Ovary (tissue), 9 donors: ENCODE results near the gene BCOR. TPM values are rescaled to one million over a fixed set of nuclear protein-coding genes. Genes with fewer than 3 reads are reported as not detected.

Experiments
- DNase-seq, 5 donors: peaks; one replicate each; pipeline ENCODE4 v3.0.0-alpha.2; 2019 to 2020
- H3K27ac ChIP-seq, 2 donors: fragments of 200-600 bp; one replicate each; pipeline versions ENCODE4 v1.5.1 to v1.8.0; 2019 to 2022
- H3K27me3 ChIP-seq: fragments of 200-600 bp; one replicate; pipeline ENCODE4 v1.8.0; 2022
- H3K36me3 ChIP-seq: fragments of 200-600 bp; sonication (generic); one replicate; pipeline ENCODE4 v1.5.1; 2019
- H3K4me1 ChIP-seq: one replicate; pipeline ENCODE4 v1.8.1; 2013; ENCODE audit warnings: mild to moderate bottlenecking, moderate library complexity; ENCODE audit not compliant: insufficient read depth
- H3K4me3 ChIP-seq: fragments of 200-600 bp; sonication (generic); one replicate; pipeline ENCODE4 v1.5.1; 2017
- H3K9me3 ChIP-seq, 2 donors: fragments of 200-600 bp in 1 of 2; sonication (generic) in 1 of 2; one replicate each; pipeline versions ENCODE4 v1.5.1 to v1.8.1; 2013 to 2019; ENCODE audit warnings: mild to moderate bottlenecking in 1 of 2, moderate library complexity in 1 of 2
- EP300 ChIP-seq: sonication (generic); formaldehyde crosslinking; IDR thresholded peaks from one replicate; pipeline ENCODE4 v1.6.1; 2017; ENCODE audit warnings: antibody characterized with exemption
- POLR2A ChIP-seq: fragments of 450-650 bp; IDR thresholded peaks from one replicate; pipeline ENCODE4 v1.6.1; 2017; ENCODE audit warnings: antibody characterized with exemption, mild to moderate bottlenecking, moderate library complexity
- WGBS, 3 donors: extraction: QIAGEN DNeasy Blood & Tissue Kit in 1 of 3; methylation state at CpG; one replicate each; pipeline versions ENCODE4 v1.1.5 to v1.1.7; 2013 to 2017; 5-methylcytosine and 5-hydroxymethylcytosine counted together
- intact Hi-C, 4 donors: fragments of 100-400 bp; cut with DNase I; formaldehyde crosslinking; loops; one replicate each; pipeline versions ENCODE4 v1.11.0 to v1.15.1; 2022 to 2023
- polyA plus RNA-seq, 2 donors: library from polyadenylated mRNA; stranded (reverse); fragments of 200-250 nt in 1 of 2; fragments of 350-450 nt in 1 of 2; fragmentation: Illumina TruSeq in 1 of 2; extraction: RNeasy Lipid Tissue Mini Kit (QIAGEN cat#74804) in 1 of 2; gene quantifications; one replicate each; pipeline ENCODE4 v1.2.3, GENCODE V29; 2013 to 2014
- total RNA-seq, 7 donors: library from RNA; depleted of rRNA in 2 of 7; stranded (reverse); fragments of >200 nt in 2 of 7; fragmentation: NEBNext Ultra II Directional in 3 of 7; extraction: Animal tissue kit (Norgen Biotek cat#: 25700) in 3 of 7; gene quantifications; one replicate each; pipeline versions ENCODE4 v1.1.0 to v1.2.4, GENCODE V29; 2016 to 2023
- TF ChIP-seq, protein P1 (sequence below), 3 donors: fragments of 450-650 bp in 2 of 3; fragments of 200-600 bp in 1 of 3; IDR thresholded peaks; one replicate each; pipeline versions ENCODE4 v1.5.1 to v1.8.0; 2016 to 2022; ENCODE audit warnings: antibody characterized with exemption in 3 of 3, mild to moderate bottlenecking in 1 of 3
- donor health status: DM: no; HTN: no; CAD: no; lungs with moderate emphysema.
- donor health status: DM: no; HTN: no; CAD: no.
- donor health status: Bipolar disorder and iron deficiency.
- donor health status: DM: yes; HTN: yes; CAD: no.
- donor health status: DM: no; HTN: no; CAD: no.
- donor health status: DM: yes; HTN: yes; CAD: no.

BCOR gene
- total and polyA plus RNA-seq, 9 donors, result 17.7 to 57.2 (median 42.3) TPM

DNA sequence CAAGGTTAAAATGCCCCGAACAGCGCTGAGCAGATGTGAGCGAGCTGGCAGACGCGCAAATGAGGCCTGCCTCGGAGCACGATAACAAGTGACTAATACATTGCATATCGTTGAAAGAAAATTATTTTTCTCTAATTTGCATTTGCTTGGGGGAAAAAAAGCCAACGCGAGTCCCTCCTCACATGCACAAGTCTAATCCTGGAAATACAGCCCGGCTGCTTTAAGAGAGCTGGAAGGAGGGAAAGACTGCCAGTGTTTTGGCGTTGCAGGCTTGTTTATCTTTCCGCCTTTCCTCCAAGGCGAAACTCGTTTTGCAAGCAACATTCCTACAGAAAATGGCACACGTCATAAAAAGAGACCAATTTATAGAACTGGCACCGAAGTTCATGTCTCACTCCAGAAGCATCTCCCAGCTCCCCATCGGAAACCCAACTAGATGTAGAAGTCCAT is 12.6 kb downstream of the BCOR start:
- no peak for TF ChIP-seq POLR2A
- TF ChIP-seq, protein P1, sequence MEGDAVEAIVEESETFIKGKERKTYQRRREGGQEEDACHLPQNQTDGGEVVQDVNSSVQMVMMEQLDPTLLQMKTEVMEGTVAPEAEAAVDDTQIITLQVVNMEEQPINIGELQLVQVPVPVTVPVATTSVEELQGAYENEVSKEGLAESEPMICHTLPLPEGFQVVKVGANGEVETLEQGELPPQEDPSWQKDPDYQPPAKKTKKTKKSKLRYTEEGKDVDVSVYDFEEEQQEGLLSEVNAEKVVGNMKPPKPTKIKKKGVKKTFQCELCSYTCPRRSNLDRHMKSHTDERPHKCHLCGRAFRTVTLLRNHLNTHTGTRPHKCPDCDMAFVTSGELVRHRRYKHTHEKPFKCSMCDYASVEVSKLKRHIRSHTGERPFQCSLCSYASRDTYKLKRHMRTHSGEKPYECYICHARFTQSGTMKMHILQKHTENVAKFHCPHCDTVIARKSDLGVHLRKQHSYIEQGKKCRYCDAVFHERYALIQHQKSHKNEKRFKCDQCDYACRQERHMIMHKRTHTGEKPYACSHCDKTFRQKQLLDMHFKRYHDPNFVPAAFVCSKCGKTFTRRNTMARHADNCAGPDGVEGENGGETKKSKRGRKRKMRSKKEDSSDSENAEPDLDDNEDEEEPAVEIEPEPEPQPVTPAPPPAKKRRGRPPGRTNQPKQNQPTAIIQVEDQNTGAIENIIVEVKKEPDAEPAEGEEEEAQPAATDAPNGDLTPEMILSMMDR (IDR thresholded peaks at IDR 0.05), result no peak
- 8 to 22% (median 10%) methylated on average over 18 of the region's 18 CpGs for WGBS, 3 donors
- no peaks in the 10 kb centered on the region for H3K9me3 ChIP-seq
- peak overlapping the region in 1 of 2 donors; percentile 34 for H3K27ac ChIP-seq
- intact Hi-C loops, result loop anchor here in 1 of 4 donors (5.0 kb wide), 1 partner anchor 73 kb away; no protein-coding TSS in a partner anchor
- H3K36me3 ChIP-seq, result no peaks in the 10 kb centered on the region
- no peak overlapping the region for H3K4me3 ChIP-seq
- peaks cover 10% of the 10 kb centered on the region for H3K4me1 ChIP-seq
- no peaks in the 10 kb centered on the region for H3K27me3 ChIP-seq
- peak in 3 of 5 donors; percentile 44 to 62 (median 55) for DNase-seq

DNA sequence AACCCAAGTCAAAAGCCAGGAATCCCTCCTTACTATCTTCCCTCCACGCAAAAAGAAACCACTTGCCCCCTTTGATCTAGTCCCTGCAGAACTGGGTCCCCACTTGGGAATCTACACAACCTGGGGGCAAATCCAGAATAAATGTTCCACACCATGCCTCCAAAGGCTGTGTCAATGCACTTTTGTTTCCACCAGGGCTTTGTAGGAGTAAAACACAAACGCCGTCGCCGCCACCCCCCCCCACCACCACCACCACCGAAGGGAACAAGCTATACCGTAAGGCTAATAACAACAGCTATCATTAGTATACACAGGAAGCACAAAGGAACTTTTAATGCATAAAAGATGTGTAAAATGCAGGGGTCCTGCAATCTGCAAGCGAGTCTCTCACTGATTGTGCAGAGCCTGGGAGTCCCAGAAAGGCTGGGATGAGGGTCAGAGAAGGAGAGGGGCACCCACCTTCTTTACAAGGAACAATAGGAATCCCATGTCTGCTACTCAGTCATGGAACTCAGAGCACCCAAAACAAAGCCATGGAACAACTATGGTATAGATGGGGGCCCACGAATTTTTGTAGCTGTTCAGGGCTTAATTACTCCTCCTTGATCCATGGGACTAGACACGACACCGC is 13.2 kb downstream of the BCOR start:
- no peak for DNase-seq
- TF ChIP-seq POLR2A (no peak), EP300 (no peak)
- TF ChIP-seq, protein P1 (IDR thresholded peaks at IDR 0.05), result no peak
- no peaks in the 10 kb centered on the region for H3K27me3 ChIP-seq
- H3K36me3 ChIP-seq, result no peaks in the 10 kb centered on the region
- H3K4me3 ChIP-seq, result no peak overlapping the region
- no peak overlapping the region for H3K27ac ChIP-seq
- no peaks in the 10 kb centered on the region for H3K9me3 ChIP-seq
- H3K4me1 ChIP-seq, result peaks cover 10% of the 10 kb centered on the region
- WGBS, 3 donors, result 12 to 16% (median 12%) methylated on average over 11 of the region's 11 CpGs
- intact Hi-C loops, result loop anchor here in 1 of 4 donors (5.0 kb wide), 1 partner anchor 72 kb away; no protein-coding TSS in a partner anchor

DNA sequence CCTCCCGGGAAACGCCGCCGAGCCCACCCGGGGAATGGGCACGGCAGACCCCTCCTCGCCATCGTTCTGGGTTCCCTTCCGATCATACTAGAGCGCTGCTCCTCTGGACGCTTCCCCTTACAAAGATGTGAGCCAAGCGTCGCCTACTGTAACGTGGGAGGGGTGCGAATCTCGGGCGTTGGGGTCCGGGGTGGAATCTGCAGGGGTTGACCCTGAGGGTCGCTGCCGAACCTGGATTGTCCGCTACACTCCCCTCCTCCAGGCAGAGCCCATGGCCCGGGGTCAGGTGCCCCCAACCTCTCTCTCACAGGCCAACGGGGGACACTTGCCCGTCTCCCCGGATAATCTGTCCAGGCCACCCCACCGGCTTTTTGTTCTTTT is 13.8 kb downstream of the BCOR start:
- WGBS, 3 donors, result 11 to 23% (median 15%) methylated on average over 23 to 26 of the region's 26 CpGs
- H3K36me3 ChIP-seq, result no peaks in the 10 kb centered on the region
- no peak for DNase-seq
- H3K9me3 ChIP-seq, result no peaks in the 10 kb centered on the region
- no peaks in the 10 kb centered on the region for H3K27me3 ChIP-seq
- peaks cover 10% of the 10 kb centered on the region for H3K4me1 ChIP-seq
- TF ChIP-seq EP300 (no peak), POLR2A (no peak)
- TF ChIP-seq, protein P1 (IDR thresholded peaks at IDR 0.05), result no peak
- intact Hi-C loops, result no loop called here
- H3K27ac ChIP-seq, result peak overlapping the region; percentile 52 to 56
- peak overlapping the region; percentile 37 for H3K4me3 ChIP-seq

DNA sequence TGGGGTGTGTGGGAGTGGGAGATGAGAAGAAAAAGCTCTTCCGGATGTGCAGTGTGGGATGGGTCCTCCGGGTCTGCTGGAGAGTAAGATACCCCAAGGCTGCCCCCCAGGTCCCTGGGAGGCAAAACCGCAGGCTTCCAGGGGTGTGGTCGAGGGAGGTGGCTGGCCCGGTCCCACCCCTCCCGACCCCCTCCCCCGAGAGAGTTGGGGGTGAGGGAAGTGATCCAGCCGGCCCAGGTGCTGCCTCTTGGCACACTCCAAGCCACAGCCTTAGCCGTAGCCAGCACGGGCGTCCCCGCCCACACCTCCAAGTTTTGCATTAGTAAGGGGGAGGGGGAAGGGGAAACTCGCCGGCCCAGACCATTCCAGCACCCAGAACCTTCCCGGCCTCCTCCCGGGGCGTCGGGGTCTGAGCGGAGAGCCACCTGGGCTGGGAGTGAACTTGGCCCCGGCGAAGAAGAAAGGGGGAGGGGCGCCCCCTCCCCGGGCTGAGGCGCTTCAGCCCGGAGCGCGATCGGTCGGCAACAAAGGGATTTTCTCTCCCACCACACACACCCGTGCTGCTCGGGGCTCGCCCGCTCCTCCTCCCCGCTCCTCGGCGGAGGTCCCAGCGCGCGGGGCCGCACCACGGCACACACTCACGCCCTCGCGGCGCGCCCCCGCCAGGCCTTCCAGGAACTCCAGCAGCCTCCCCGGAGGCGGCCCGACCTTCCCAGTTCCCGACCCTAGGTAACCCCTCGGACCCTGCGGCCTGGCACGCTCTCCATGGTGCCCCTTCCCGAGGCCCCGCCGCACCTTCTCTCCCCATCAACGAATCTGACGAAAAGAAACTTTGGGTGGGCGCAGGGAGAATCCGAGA is 14.4 kb downstream of the BCOR start:
- Histone ChIP-seq H3K9me3 (no peaks in the 10 kb centered on the region), H3K27ac (peak overlapping the region; percentile 52 to 56), H3K4me1 (peaks cover 10% of the 10 kb centered on the region), H3K4me3 (peak overlapping the region; percentile 37), H3K27me3 (no peaks in the 10 kb centered on the region), H3K36me3 (no peaks in the 10 kb centered on the region)
- peak; percentile 51 to 69 (median 63) for DNase-seq
- intact Hi-C loops, result no loop called here
- TF ChIP-seq, protein P1 (IDR thresholded peaks at IDR 0.05), result no peak
- TF ChIP-seq EP300, result no peak
- TF ChIP-seq POLR2A, result no peak
- WGBS, 3 donors, result 3 to 7% (median 4%) methylated on average over 58 to 61 of the region's 61 CpGs
